ENCODE data around the gene TADA2A.

GRCh38 chr17:37361543-37361942 lies 45.1 kb upstream of the TADA2A start:
- TF ChIP-seq EP300 (IDR thresholded peaks at IDR 0.05) (no peak), CTCF (IDR thresholded peaks at IDR 0.05) (no peak)

Measured in esophagus muscularis mucosa (tissue), 3 donors.